NCI-H187 treated with DMSO at 0.1 percent for 48 hours (cell line): ENCODE results near the gene ANKRD33.

ENCODE experiments used
- DNase-seq: peaks from one replicate; lab custom pipeline; 2025; lab: John Stamatoyannopoulos, UW

Gene ANKRD33

GRCh38 chr12:51921017-51921725 lies 33.3 kb downstream of the ANKRD33 start:
- DNase-seq = no peak

DNA sequence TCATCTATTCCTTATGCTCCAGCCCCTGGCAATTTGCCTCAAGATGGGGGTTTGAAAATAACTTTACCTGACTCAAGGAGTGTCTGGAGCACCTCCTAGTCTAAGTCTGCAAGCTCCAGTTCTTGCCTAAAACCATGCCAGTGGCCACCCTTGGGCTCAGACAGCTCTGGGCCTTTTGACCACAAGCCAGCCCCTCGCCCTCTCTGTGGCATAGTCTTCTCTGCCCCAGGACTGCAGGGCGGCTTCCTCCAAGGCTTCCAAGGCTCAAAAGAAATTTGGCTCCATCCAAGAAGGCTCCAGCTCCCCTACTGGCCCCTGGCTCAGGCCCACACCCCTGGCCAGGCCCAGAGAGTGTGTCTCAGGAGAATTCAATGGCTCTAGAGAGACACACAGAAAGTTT lies 34.2 kb downstream of the ANKRD33 start:
- no peak for DNase-seq

DNA sequence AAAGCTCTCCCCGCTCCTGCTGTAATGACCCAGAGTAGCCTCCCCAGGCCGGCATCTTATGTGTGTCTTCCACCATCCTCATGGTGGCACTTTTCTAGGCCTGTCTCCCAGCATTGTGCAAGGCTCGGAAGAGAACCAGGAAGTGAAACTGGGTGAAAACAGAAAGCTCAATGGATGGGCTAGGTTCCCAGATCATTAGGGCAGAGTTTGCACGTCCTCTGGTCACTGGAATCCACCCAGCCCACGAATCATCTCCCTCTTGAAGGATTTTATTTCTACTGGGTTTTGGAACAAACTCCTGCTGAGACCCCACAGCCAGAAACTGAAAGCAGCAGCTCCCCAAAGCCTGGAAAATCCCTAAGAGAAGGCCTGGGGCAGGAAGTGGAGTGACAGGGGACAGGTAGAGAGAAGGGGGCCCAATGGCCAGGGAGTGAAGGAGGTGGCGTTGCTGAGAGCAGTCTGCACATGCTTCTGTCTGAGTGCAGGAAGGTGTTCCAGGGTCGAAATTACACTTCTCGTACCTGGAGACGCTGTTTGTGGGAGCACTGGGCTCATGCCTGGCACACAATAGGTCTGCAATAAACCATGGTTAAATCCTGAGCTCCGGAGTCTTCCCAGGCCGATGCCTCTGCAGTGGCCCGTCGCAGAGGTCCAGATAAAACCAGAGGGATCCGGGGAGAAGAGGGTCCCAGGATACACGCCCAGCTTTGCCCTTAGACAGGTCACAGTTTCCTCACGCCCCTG lies 35.0 kb downstream of the ANKRD33 start:
- no peak for DNase-seq

DNA sequence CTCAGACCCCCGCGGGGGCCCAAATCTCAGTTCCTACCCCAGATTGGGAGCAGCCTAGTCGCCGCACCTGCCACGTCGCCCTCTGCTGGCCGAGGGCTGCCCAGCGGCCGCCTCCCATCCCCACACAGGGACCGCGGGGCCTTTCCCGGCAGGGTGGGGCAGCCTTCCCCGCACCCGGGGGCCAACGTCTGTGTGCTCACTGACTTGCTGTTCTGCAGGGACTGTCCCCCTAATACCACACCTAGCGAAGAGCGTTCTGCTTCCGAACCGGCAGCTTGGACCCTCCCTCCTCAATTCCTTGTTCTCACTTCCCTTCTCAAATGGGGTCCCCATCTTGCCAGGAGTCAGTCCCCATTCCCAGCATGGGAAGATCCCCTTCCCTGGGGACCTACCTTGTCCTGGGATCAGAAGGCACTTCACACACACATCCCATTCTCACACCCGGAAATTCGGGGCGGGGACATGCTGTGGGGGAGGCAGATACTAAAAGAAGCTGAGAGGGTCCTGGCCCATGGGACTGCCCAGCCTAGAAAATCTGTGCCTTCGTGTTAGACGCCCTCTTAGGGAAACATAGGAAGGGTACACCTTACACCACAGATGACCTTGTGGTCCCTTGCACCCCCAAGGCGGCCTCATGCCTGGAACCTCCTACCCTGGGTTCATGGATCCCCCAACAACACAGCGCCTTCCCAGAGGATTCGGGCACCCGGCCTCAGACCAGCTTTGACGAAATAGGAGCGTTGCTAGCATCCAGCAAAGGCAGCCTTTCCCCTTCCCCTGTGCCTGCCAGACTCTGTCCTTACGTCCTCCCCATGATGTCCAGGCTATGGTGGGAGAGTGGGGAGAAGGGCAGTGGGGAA lies 35.8 kb downstream of the ANKRD33 start:
- no peak for DNase-seq

- DNase-seq = no peak
Measured at GRCh38 chr12:51924551-51925319, 36.8 kb downstream of the ANKRD33 start.

DNA sequence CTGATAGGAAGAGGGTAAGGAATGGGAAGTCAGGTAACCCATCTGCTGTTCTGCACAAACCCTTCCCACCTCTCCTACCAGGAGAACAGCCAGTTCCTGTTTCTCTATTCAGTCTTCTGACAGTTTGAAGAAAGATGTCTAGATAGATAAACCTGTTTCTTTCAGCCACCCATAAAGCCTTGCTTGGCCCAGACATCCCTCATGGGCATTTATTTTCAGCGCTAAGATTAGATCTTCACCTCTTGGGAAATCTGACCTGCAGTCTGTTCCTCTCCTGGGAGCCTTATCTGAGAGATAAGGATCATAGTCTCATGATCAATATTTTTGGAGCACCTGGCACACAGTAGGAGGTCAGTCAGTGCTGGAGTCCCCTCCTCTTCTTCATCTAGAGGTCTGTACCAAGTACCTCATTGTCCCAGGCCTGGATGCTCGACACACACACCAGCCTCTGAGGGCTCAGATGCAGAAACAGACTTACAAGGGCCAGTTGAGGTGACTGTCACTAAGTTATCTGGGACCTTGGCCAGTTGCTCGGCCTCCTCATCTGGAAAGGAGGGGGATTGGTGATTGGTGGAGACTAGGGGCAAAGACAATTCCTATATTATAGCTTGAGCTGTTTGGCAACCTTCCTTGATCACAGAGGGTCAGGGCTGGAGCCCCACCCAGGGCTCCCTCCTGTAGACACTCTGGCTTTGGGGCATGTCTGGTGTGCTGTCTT lies 37.6 kb downstream of the ANKRD33 start:
- no peak for DNase-seq

GRCh38 chr12:51926064-51926632 lies 38.2 kb downstream of the ANKRD33 start:
- DNase-seq = no peak

DNA sequence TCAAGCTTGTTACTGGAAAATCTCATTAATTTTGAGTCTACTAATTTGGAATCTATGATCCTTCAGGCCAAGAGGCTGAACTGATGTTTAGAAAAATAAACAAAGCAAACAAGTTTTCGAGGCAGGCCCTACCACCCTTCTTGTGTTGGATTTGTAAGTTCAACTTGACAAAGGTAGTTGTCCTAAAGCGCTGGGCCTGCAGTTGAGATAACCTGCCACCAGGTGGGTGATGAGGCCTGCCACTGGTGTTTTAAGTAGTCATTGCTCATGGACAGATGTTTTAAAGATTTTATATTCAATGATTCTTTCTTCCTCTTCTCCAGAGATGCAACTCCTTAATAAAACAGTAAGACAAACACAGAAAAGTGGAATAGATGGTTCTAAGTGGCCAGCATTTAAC lies 38.8 kb downstream of the ANKRD33 start:
- DNase-seq = no peak

DNA sequence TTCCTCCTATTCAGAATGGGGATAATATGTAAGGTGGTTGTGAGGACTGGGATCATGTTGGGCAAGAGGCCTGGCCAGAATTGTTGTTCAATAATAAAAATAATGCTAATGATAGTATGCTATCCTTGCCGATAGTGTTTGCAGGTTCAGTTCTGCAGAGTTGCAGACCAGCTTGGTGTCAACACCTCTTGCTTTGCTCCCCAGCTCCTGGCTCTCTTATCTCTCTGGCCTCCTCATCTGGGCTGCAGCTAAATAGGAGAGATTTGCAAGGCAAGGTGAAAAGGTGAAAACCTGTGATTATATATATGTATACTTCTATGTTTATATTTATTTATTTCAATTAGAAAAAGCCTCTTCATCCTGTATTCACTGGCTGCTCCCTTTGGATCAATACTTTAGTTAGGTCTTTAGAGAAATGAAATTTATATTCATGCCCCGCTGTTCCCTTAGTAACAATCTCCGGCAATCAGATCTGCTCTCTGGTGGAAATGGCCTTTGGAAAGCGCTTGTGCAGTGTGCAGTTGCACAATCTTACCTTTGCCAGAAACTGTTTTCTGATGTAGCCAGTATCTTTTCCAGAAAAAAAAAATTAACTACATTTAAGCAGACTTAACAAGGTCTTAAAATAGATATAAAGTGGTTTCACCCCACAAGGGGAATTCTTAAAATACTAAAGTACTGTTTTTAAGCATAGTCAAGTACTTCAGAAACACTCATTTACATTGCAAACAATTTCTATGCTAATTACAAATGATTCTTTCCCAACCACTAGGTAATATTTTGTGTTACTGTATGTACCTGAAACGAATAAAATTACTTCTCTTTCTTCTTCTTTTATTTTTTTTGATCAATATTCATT lies 44.5 kb downstream of the ANKRD33 start:
- no peak for DNase-seq

- DNase-seq = no peak
Measured at GRCh38 chr12:51934080-51934479, 46.2 kb downstream of the ANKRD33 start.

DNA sequence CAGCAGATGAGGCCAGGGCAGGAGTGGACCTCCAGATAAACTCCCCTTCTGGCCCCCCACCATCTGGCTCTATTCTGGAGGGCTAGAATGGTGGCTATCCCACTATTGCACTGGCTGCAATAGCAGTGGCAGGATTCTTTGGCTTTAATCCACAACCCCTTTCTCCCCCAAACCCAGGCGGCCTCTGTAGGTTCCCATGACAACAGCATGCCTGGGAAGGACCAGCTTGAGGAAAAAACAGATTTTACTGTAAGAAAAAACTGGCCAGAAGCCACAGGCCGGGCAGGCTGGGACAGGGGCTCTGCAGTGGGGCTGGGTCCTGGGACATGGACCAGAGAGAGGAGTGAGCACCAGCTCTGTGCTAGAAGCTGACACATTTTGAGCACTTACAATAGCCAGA lies 50.0 kb downstream of the ANKRD33 start:
- DNase-seq = no peak

DNA sequence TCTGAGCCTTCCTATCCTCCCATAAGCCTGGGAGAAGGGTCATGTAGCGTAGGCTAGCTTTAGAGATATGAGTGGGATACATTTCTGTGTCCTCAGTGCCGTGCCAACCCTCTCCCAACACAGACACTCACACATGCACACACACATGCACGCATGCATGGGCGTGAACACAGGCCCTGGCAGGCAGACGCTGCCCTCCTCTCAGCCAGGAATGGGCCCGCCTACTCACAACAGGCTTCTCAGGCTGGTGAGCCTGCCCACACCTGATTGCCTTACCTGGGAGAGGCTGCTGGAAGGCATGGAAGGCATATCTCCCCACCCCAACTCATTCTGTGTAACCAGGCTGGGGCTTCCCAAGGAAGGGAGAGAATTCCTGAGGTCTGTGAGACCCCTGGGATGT lies 50.8 kb downstream of the ANKRD33 start:
- no peak for DNase-seq

- DNase-seq = no peak
Measured at GRCh38 chr12:51941011-51941581, 53.2 kb downstream of the ANKRD33 start.
